ENCODE results near the gene GRAMD2A. TPM values are rescaled to one million over a fixed set of nuclear protein-coding genes. Genes with fewer than 3 reads are reported as not detected.

GRAMD2A gene
- total RNA-seq: 10 to 100 TPM in 1 of 4 donors, 1 to 10 TPM in 3; 8.8 to 26.9 (median 9.0) TPM

- peak; percentile 64 to 66 for DNase-seq
- intact Hi-C loops (cut with DNase I): no loop called here
- Histone ChIP-seq H3K36me3 (peaks cover 24 to 26% of the 10 kb centered on the region in 2 donors), H3K4me1 (peaks cover 0 to 18% of the 10 kb centered on the region in 2 donors), H3K4me3 (replicated peaks in 1 of 3) (peak within 1 kb of the TSS; percentile 2 to 53 (median 6)), H3K9me3 (no peaks in the 10 kb centered on the region), H3K27ac (peak within 1 kb of the TSS in 2 of 3 donors; percentile 7 to 47), H3K27me3 (no peaks in the 10 kb centered on the region)
- TF ChIP-seq, protein P1, sequence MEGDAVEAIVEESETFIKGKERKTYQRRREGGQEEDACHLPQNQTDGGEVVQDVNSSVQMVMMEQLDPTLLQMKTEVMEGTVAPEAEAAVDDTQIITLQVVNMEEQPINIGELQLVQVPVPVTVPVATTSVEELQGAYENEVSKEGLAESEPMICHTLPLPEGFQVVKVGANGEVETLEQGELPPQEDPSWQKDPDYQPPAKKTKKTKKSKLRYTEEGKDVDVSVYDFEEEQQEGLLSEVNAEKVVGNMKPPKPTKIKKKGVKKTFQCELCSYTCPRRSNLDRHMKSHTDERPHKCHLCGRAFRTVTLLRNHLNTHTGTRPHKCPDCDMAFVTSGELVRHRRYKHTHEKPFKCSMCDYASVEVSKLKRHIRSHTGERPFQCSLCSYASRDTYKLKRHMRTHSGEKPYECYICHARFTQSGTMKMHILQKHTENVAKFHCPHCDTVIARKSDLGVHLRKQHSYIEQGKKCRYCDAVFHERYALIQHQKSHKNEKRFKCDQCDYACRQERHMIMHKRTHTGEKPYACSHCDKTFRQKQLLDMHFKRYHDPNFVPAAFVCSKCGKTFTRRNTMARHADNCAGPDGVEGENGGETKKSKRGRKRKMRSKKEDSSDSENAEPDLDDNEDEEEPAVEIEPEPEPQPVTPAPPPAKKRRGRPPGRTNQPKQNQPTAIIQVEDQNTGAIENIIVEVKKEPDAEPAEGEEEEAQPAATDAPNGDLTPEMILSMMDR (IDR thresholded peaks at IDR 0.05): peak in 1 of 6 experiments; percentile 30
- TF ChIP-seq POLR2A (IDR thresholded peaks at IDR 0.05): peak in 1 of 2 donors; percentile 57
- WGBS, 2 donors: 20 to 24% methylated on average over 25 to 26 of the region's 83 CpGs
Observed at GRCh38 chr15:72197460-72198355, at the start of gene GRAMD2A. TSS of gene GRAMD2A (minus strand) at chr15:72197787.

- no peak overlapping the region for H3K4me3 ChIP-seq (replicated peaks in 1 of 3)
- H3K4me1 ChIP-seq: no peaks in the 10 kb centered on the region
- no peak for DNase-seq
- H3K36me3 ChIP-seq: peaks cover 11 to 29% of the 10 kb centered on the region in 2 donors
- H3K27ac ChIP-seq: no peak overlapping the region
- H3K27me3 ChIP-seq: no peaks in the 10 kb centered on the region
- WGBS, 2 donors: 53% methylated on average over 2 of the region's 2 CpGs
- H3K9me3 ChIP-seq: no peaks in the 10 kb centered on the region
- TF ChIP-seq POLR2A (IDR thresholded peaks at IDR 0.05): no peak
- TF ChIP-seq, protein P1 (IDR thresholded peaks at IDR 0.05): no peak
- intact Hi-C loops (cut with DNase I): no loop called here
Observed at GRCh38 chr15:72242775-72243370, 45.3 kb upstream of the GRAMD2A start.

GRCh38 chr15:72239652-72240051 lies 42.1 kb upstream of the GRAMD2A start:
- Histone ChIP-seq H3K4me3 (replicated peaks in 1 of 3) (no peak overlapping the region), H3K27me3 (no peaks in the 10 kb centered on the region), H3K4me1 (no peaks in the 10 kb centered on the region), H3K36me3 (peaks cover 11 to 29% of the 10 kb centered on the region in 2 donors), H3K27ac (no peak overlapping the region), H3K9me3 (no peaks in the 10 kb centered on the region)
- TF ChIP-seq, protein P1 (IDR thresholded peaks at IDR 0.05): no peak
- no peak for TF ChIP-seq POLR2A (IDR thresholded peaks at IDR 0.05)
- DNase-seq: no peak
- intact Hi-C loops (cut with DNase I): no loop called here

DNA sequence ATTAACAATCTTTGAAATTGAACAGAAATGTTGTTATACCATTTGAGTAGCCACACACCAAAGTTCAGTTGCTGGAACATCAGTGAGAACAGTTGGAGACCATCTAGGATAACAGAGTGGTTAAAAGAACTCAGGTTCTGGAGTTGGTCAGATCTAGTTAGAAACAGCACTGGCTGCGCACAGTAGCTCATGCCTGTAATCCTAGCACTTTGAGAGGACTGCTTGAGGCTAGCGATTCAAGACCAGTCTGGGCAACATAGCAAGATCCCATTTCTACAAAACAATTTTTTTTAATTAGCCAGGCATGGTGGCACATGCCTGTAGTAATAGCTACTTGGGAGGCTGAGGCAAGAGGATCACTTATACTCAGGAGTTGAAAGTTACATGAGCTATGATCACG lies 41.0 kb upstream of the GRAMD2A start:
- H3K36me3 ChIP-seq: peaks cover 11 to 28% of the 10 kb centered on the region in 2 donors
- WGBS, 2 donors: 95 to 100% methylated on average over 3 of the region's 3 CpGs

More for the DNA sequence above, 41.0 kb upstream of the GRAMD2A start:
- no peaks in the 10 kb centered on the region for H3K9me3 ChIP-seq
- TF ChIP-seq, protein P1 (IDR thresholded peaks at IDR 0.05): no peak
- TF ChIP-seq POLR2A (IDR thresholded peaks at IDR 0.05): no peak
- H3K27ac ChIP-seq: no peak overlapping the region
- intact Hi-C loops (cut with DNase I): no loop called here
- DNase-seq: no peak
- H3K4me3 ChIP-seq (replicated peaks in 1 of 3): no peak overlapping the region
- no peaks in the 10 kb centered on the region for H3K27me3 ChIP-seq
- no peaks in the 10 kb centered on the region for H3K4me1 ChIP-seq
